ENCODE results near the gene PBX3. TPM values are rescaled to one million over a fixed set of nuclear protein-coding genes. Genes with fewer than 3 reads are reported as not detected.

Gene PBX3
- total RNA-seq, 1 donor: 62.4 TPM

GRCh38 chr9:125946397-125946796, 199.2 kb downstream of the PBX3 start:
- H3K4me3 ChIP-seq (ENCODE audit: low read depth, low read length): no peak overlapping the region
- no peak for DNase-seq (ENCODE audit: low read depth)
- no peak for TF ChIP-seq CTCF (IDR thresholded peaks at IDR 0.05; ENCODE audit: insufficient read depth, low read length)

- no peak for DNase-seq (ENCODE audit: low read depth)
- no peak for TF ChIP-seq CTCF (IDR thresholded peaks at IDR 0.05; ENCODE audit: insufficient read depth, low read length)
- H3K4me3 ChIP-seq (ENCODE audit: low read depth, low read length): no peak overlapping the region
Measured at GRCh38 chr9:125948887-125949596, 201.9 kb downstream of the PBX3 start.

- no peak for DNase-seq (ENCODE audit: low read depth)
- no peak overlapping the region for H3K4me3 ChIP-seq (ENCODE audit: low read depth, low read length)
- TF ChIP-seq CTCF (IDR thresholded peaks at IDR 0.05; ENCODE audit: insufficient read depth, low read length): no peak
Measured at GRCh38 chr9:125949703-125950460, 202.7 kb downstream of the PBX3 start.

- no peak for DNase-seq (ENCODE audit: low read depth)
- TF ChIP-seq CTCF (IDR thresholded peaks at IDR 0.05; ENCODE audit: insufficient read depth, low read length): no peak
- H3K4me3 ChIP-seq (ENCODE audit: low read depth, low read length): no peak overlapping the region
Measured at GRCh38 chr9:125950880-125951471, 203.8 kb downstream of the PBX3 start.

GRCh38 chr9:125953314-125954019, 206.3 kb downstream of the PBX3 start:
- H3K4me3 ChIP-seq (ENCODE audit: low read depth, low read length): no peak overlapping the region
- no peak for TF ChIP-seq CTCF (IDR thresholded peaks at IDR 0.05; ENCODE audit: insufficient read depth, low read length)
- no peak for DNase-seq (ENCODE audit: low read depth)

- no peak for TF ChIP-seq CTCF (IDR thresholded peaks at IDR 0.05; ENCODE audit: insufficient read depth, low read length)
- no peak overlapping the region for H3K4me3 ChIP-seq (ENCODE audit: low read depth, low read length)
- no peak for DNase-seq (ENCODE audit: low read depth)
Measured at GRCh38 chr9:125956102-125956501, 208.9 kb downstream of the PBX3 start.
